Upper lobe of left lung (tissue), 4 donors: ENCODE measurements around the gene MCM3AP.

ENCODE experiments used
- EP300 ChIP-seq, 4 donors: sonication (generic); formaldehyde crosslinking; IDR thresholded peaks; one replicate each; pipeline ENCODE4 v1.5.1; 2017; ENCODE audit warnings: antibody characterized with exemption in 4 of 4, control low read depth in 2 of 4
- POLR2A ChIP-seq, 4 donors: fragments of 450-650 bp; IDR thresholded peaks; one replicate each; pipeline ENCODE4 v1.5.1; 2016 to 2017; ENCODE audit warnings: antibody characterized with exemption in 4 of 4, mild to moderate bottlenecking in 2 of 4
- TF ChIP-seq, protein P1 (sequence below), 6 experiments: fragments of 450-650 bp in 4 of 6; fragments of 200-600 bp in 2 of 6; sonication (generic) in 2 of 6; IDR thresholded peaks; one replicate each; pipeline ENCODE4 v1.5.1; 2016 to 2019; ENCODE audit warnings: antibody characterized with exemption in 6 of 6

DNA sequence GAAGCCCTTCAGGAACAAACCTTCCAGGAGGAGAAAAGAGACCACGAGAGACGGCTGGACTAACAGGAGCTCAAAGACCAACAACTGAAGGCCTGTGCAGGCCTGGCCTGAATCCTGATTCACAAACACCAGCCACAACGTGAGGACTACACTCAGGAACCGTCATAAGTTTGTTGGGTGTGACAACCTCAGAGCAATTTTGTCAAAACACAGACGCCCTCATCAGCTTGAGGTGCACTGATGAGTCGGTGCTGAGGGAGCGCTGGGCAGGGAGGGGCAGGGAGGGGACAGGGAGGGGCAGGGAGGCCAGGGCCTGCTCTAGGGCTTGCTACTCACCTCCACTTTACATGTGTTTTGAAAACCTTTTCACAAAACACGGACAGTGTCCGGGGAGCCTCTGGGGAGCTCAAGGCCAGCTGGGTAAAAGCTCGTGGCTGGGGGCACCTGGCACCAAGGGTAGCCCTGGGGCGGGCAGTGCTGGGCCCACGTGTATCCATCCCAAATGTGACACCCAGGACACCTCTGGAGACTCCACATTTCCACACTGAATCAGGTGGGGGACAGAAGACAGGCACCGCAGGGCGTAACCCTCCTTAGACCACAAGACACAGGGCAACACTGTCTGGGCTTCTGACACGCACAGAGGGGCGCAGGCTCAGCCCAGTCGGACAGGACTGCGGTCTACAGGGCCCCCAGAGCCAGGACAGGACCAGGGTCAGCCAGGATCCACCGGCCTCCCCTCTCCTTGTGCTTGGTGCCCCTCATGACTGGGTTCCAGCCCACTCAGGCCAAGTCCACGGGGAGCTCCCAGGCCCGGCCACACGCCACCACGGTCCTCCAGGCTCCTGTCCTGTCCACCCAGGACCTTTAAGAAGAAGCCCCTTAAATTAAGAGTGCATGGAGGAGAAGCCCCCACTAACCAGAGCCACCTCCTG, 73.4 kb downstream of the MCM3AP start:
- TF ChIP-seq, protein P1, sequence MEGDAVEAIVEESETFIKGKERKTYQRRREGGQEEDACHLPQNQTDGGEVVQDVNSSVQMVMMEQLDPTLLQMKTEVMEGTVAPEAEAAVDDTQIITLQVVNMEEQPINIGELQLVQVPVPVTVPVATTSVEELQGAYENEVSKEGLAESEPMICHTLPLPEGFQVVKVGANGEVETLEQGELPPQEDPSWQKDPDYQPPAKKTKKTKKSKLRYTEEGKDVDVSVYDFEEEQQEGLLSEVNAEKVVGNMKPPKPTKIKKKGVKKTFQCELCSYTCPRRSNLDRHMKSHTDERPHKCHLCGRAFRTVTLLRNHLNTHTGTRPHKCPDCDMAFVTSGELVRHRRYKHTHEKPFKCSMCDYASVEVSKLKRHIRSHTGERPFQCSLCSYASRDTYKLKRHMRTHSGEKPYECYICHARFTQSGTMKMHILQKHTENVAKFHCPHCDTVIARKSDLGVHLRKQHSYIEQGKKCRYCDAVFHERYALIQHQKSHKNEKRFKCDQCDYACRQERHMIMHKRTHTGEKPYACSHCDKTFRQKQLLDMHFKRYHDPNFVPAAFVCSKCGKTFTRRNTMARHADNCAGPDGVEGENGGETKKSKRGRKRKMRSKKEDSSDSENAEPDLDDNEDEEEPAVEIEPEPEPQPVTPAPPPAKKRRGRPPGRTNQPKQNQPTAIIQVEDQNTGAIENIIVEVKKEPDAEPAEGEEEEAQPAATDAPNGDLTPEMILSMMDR (IDR thresholded peaks at IDR 0.05), result no peak
- TF ChIP-seq EP300 (IDR thresholded peaks at IDR 0.05), result no peak
- TF ChIP-seq POLR2A (IDR thresholded peaks at IDR 0.05), result no peak
